Fibroblast of the aortic adventitia (primary cell): ENCODE measurements around the gene AKT1. TPM values are rescaled to one million over a fixed set of nuclear protein-coding genes. Genes with fewer than 3 reads are reported as not detected.

Experiments
- DNase-seq: peaks from one replicate; pipeline ENCODE4 v3.0.0-alpha.2; 2010; ENCODE audit warnings: low read depth
- H3K4me3 ChIP-seq: 2 replicates; pipeline ENCODE4 v1.5.1; 2011; ENCODE audit warnings: low read depth, mild to moderate bottlenecking, control low read depth, low read length, moderate library complexity
- total RNA-seq: library from RNA; depleted of rRNA; stranded (reverse); fragments of >200 nt; gene quantifications from 2 replicates; pipeline ENCODE4 v1.2.3, GENCODE V29; 2012; ENCODE audit warnings: low replicate concordance
- TF ChIP-seq, protein P1 (sequence below): IDR thresholded peaks from 2 replicates; pipeline ENCODE4 v1.5.1; 2011; ENCODE audit warnings: mild to moderate bottlenecking, low read length, control low read depth, inconsistent platforms; ENCODE audit not compliant: insufficient read depth

The AKT1 gene
- total RNA-seq, 1 donor, result 127 TPM

DNA sequence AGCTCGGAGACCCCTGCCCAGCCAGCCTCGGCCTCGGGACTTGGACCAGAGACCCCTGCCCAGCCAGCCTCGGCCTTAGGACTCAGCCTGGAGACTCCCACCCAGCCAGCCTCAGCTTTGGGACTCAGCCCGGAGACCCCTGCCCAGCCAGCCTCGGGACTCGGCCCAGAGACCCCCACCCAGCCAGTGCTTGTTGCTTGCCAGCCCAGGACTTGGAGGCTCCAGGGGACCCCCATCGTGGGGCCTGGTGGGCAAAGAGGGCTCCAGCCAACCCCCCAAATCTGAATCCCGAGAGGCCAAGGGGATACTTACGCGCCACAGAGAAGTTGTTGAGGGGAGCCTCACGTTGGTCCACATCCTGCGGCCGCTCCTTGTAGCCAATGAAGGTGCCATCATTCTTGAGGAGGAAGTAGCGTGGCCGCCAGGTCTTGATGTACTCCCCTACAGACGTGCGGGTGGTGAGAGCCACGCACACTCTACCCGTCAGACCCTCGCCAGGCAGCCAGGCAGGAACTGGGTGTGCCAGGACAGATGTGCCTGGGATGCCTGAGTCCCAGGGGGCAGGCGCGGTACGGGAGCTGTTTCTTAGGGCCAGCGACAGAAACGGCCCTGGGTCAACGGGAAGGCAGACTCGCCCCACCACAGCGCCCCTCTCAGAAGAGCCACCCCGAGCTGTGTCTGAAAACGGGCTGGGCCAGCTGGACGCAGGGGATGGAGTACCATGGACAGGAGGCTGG lies 15.6 kb downstream of the AKT1 start:
- no peak for DNase-seq
- TF ChIP-seq, protein P1, sequence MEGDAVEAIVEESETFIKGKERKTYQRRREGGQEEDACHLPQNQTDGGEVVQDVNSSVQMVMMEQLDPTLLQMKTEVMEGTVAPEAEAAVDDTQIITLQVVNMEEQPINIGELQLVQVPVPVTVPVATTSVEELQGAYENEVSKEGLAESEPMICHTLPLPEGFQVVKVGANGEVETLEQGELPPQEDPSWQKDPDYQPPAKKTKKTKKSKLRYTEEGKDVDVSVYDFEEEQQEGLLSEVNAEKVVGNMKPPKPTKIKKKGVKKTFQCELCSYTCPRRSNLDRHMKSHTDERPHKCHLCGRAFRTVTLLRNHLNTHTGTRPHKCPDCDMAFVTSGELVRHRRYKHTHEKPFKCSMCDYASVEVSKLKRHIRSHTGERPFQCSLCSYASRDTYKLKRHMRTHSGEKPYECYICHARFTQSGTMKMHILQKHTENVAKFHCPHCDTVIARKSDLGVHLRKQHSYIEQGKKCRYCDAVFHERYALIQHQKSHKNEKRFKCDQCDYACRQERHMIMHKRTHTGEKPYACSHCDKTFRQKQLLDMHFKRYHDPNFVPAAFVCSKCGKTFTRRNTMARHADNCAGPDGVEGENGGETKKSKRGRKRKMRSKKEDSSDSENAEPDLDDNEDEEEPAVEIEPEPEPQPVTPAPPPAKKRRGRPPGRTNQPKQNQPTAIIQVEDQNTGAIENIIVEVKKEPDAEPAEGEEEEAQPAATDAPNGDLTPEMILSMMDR, result no peak
- H3K4me3 ChIP-seq, result no peak overlapping the region

DNA sequence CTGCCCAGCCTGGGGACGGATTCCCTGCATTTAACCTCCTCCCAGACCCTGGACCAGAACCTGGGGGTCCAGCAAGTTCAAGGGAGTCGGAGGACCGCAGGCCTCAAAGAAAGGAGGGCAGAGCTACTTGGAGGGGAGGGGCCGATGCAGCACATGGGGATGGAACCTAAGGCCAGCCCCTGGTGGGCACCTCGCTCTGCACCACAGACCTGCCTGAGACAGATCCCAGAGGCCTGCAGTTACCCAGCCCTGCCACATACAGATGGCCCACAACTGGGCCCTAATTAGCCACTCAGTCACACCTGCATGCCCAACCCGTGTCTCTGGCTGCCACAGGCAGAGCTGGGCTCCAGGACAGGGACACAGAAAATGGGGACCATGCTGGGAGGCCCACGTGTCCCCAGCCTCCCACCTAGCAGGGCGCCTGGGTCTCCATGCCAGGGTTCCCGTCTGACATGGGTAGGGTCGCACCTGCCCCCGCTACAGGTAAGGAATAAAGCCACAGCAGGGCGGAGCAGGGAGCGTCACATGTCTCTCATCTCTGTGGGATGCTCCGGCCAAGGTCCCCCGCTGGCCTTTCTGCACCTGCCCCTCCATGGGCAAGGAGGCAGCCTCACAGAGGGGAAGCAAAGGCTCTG lies 16.7 kb downstream of the AKT1 start:
- no peak overlapping the region for H3K4me3 ChIP-seq
- DNase-seq, result no peak
- TF ChIP-seq, protein P1, result no peak

DNA sequence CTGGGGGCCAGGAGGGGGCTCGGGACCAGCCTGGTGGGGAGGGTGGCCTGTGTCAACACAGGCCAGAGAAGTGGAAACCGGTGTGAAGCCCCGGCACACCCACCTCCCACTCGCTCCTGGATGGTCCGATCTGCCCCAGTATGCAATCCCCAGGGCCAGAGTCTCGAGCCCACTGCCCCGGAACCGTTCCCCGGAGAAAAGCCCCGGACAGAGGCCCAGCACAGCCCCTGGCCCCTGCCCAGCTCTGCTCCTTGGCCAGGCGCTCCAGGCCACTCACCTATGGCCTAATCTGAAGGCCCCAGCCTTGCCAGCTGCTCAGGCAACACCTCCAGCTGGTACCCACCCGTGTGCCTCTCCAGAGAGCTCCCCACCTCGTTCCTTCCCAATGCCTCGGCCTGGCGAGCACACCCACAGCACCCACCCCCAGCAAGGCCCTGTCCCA lies 17.7 kb downstream of the AKT1 start:
- no peak for DNase-seq
- H3K4me3 ChIP-seq, result no peak overlapping the region
- TF ChIP-seq, protein P1, result no peak

DNA sequence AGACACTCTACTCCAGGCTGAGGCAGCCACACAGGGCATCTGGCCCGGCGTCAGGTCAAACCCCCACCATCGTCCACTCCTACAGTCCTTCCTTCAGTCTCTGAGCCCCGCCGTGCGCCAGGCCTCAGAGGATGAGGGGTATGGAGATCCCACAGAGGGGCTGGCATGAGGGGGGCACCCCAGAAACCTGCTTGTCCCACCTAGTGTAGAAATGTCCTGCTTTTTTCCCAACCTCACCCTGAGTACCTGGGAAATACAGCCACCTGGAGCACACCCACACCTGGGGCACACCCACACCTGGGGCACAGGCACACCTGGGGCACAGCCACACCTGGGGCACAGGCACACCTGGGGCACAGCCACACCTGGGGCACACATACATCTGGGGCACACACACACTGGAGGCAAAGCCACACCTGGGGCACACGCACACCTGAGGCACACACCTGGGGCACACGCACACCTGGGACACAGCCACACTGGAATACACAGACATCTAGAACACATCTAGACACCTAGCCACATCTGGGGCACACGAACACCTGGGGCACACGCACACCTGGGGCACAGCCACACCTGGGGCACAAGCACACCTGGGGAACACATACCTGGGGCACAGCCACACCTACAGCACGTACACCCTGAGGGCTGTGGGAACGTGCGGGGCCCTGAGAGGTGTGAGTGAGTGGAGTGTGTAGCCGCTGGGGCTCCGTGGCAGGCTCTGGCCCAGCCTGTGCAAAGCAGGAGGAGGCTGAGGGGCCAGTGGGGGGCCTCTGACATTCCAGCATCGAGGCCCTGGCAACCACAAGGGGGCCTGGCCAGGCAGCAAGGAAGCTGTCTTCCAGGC lies 18.4 kb downstream of the AKT1 start:
- TF ChIP-seq, protein P1, result no peak
- no peak for DNase-seq
- H3K4me3 ChIP-seq, result no peak overlapping the region

DNA sequence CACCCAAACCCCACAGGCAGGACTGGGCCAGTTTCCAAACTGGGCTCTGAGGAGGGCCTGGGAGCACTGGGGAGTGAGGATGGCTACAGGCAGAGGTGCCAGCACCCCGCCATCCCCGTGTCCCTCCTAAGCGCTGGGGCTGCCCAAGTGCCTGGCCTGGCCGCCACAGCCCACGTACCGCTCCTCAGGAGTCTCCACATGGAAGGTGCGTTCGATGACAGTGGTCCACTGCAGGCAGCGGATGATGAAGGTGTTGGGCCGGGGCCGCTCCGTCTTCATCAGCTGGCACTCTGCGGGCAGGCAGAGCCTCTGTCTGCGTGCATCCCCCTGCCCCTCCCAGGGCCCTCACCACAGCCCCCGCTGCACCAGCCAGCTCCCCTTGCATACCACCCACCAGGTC lies 19.1 kb downstream of the AKT1 start:
- H3K4me3 ChIP-seq, result no peak overlapping the region
- TF ChIP-seq, protein P1, result no peak
- DNase-seq, result no peak

DNA sequence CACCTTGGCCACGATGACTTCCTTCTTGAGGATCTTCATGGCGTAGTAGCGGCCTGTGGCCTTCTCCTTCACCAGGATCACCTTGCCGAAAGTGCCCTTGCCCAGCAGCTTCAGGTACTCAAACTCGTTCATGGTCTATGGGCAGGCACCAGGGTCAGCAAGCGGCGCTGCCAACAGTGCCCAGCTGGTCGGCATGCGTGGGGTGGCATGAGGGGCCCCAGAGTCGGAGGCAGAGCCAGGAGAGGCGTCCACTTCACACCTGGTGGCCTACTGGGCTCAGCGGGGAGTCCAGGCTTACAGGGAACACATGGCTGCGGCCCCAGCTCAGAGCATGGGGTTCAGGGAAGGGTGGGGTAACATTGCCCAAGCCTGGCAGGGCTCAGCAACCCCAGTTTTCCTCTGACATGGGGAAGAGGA lies 20.5 kb downstream of the AKT1 start:
- H3K4me3 ChIP-seq, result no peak overlapping the region
- TF ChIP-seq, protein P1, result no peak

More for the DNA sequence above, 20.5 kb downstream of the AKT1 start:
- no peak for DNase-seq
